Measurements from ENCODE around the gene ST3GAL3. TPM values are rescaled to one million over a fixed set of nuclear protein-coding genes. Genes with fewer than 3 reads are reported as not detected.
"Not testable (repeated sequence)": the region's sequence is repeated elsewhere in the genome, so short reads cannot be mapped to it uniquely, and the experiment has no call there.

ST3GAL3 gene
- total RNA-seq, 1 donor from 2014 or later: 34.3 TPM

GRCh38 chr1:43708002-43708410 lies 670 bp downstream of the ST3GAL3 start:
- H3K27ac ChIP-seq: peak overlapping the region; percentile 70 to 82
- peaks cover 18 to 20% of the 10 kb centered on the region in 2 donors for H3K36me3 ChIP-seq
- H3K27me3 ChIP-seq: no peaks in the 10 kb centered on the region
- H3K4me3 ChIP-seq: peak overlapping the region; percentile 96 to 97
- peaks cover 0 to 9% of the 10 kb centered on the region in 2 donors for H3K4me1 ChIP-seq
- TF ChIP-seq CTCF (IDR thresholded peaks at IDR 0.05): no peak
- no peak for DNase-seq (ENCODE audit: low spot score in 2 of 2)
- no peaks in the 10 kb centered on the region for H3K9me3 ChIP-seq
- intact Hi-C loops (cut with DNase I): loop anchor here (5.0 kb wide), 4 partner anchors 176 to 964 kb away; partner anchors contain the start of genes ARMH1, ATP6V0B, DPH2 and HYI

- DNase-seq (ENCODE audit: low spot score in 2 of 2): no peak
- H3K9me3 ChIP-seq: no peaks in the 10 kb centered on the region
- H3K27me3 ChIP-seq: no peaks in the 10 kb centered on the region
- H3K27ac ChIP-seq: no peak overlapping the region
- H3K4me1 ChIP-seq: peaks cover 0 to 9% of the 10 kb centered on the region in 2 donors
- H3K4me3 ChIP-seq: no peak overlapping the region
- intact Hi-C loops (cut with DNase I): no loop called here
- TF ChIP-seq CTCF (IDR thresholded peaks at IDR 0.05): no peak
- H3K36me3 ChIP-seq: no peaks in the 10 kb centered on the region
Measured at GRCh38 chr1:43711049-43711448, 3.7 kb downstream of the ST3GAL3 start.

GRCh38 chr1:43711524-43712386 lies 4.4 kb downstream of the ST3GAL3 start:
- Histone ChIP-seq H3K9me3 (no peaks in the 10 kb centered on the region), H3K36me3 (no peaks in the 10 kb centered on the region), H3K4me1 (peaks cover 0 to 4% of the 10 kb centered on the region in 2 donors), H3K4me3 (no peak overlapping the region), H3K27me3 (no peaks in the 10 kb centered on the region), H3K27ac (no peak overlapping the region)
- no peak for DNase-seq (ENCODE audit: low spot score in 2 of 2)
- intact Hi-C loops (cut with DNase I): no loop called here
- TF ChIP-seq CTCF (IDR thresholded peaks at IDR 0.05): no peak

- intact Hi-C loops (cut with DNase I): no loop called here
- no peak overlapping the region for H3K27ac ChIP-seq
Measured at GRCh38 chr1:43716559-43717281, 9.4 kb downstream of the ST3GAL3 start.

GRCh38 chr1:43719063-43719462 lies 11.7 kb downstream of the ST3GAL3 start:
- Histone ChIP-seq H3K27me3 (no peaks in the 10 kb centered on the region), H3K4me3 (no peak overlapping the region), H3K27ac (no peak overlapping the region), H3K4me1 (no peaks in the 10 kb centered on the region), H3K9me3 (no peaks in the 10 kb centered on the region), H3K36me3 (no peaks in the 10 kb centered on the region)
- intact Hi-C loops (cut with DNase I): no loop called here
- no peak for TF ChIP-seq CTCF (IDR thresholded peaks at IDR 0.05)
- no peak for DNase-seq (ENCODE audit: low spot score in 2 of 2)

More at GRCh38 chr1:43716559-43717281, 9.4 kb downstream of the ST3GAL3 start:
- Histone ChIP-seq H3K36me3 (no peaks in the 10 kb centered on the region), H3K4me1 (no peaks in the 10 kb centered on the region), H3K27me3 (no peaks in the 10 kb centered on the region), H3K4me3 (no peak overlapping the region), H3K9me3 (no peaks in the 10 kb centered on the region)
- no peak for TF ChIP-seq CTCF (IDR thresholded peaks at IDR 0.05)
- DNase-seq (ENCODE audit: low spot score in 2 of 2): peak in 1 of 2 donors; percentile 41

- intact Hi-C loops (cut with DNase I); H3K36me3 ChIP-seq; H3K9me3 ChIP-seq; H3K27ac ChIP-seq; H3K4me1 ChIP-seq; H3K27me3 ChIP-seq; H3K4me3 ChIP-seq: not testable (repeated sequence)
- DNase-seq (ENCODE audit: low spot score in 2 of 2): peak in 1 of 2 donors; percentile 12
Measured at GRCh38 chr1:43719670-43720419, 12.5 kb downstream of the ST3GAL3 start.

All from ascending aorta (tissue), 2 donors.